ENCODE data around the gene DPP6.

DNA sequence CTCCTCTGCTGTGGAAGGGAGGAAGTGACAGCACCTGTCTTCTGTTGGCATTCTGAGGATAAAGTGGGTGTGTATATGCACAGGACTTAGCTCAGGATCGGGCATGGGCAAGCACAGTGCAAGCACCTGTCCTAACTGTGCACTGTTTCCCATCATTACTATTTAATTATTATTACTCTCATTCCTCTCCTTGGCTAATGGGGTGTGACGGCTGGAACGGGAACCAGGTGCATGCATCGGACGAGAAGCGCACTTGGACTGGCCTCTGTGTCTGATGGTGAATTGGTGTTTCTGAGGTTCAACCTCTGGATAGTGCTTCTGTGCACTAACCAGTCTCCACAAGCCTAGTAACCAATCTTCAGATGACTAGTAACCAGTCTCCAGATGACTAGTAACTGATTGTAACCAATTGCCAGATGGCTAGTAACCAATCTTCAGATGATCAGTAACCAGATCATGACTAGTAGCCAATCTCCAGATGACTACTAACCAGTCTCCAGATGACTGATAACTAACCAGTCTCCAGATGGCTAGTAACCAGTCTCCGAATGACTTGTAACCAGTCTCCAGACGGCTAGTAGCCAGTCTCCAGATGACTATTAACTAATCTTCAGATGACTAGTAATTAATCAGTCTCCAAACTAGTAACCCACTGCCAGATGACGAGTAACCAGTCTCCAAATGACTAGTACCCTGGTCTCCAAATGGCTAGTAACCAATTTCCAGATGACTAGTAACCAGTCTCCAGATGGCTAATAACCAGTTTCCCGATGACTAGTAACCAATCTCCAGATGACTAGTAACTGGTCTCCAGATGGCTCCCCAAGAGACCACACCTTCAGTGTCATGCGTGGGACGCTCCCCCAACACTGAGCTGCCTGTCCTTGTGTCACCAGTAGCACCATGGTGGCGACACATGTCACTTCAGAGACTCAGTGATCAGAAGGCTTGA lies 864.9 kb downstream of the DPP6 start:
- no peak for TF ChIP-seq EP300 (IDR thresholded peaks at IDR 0.05)
- TF ChIP-seq, protein P1, sequence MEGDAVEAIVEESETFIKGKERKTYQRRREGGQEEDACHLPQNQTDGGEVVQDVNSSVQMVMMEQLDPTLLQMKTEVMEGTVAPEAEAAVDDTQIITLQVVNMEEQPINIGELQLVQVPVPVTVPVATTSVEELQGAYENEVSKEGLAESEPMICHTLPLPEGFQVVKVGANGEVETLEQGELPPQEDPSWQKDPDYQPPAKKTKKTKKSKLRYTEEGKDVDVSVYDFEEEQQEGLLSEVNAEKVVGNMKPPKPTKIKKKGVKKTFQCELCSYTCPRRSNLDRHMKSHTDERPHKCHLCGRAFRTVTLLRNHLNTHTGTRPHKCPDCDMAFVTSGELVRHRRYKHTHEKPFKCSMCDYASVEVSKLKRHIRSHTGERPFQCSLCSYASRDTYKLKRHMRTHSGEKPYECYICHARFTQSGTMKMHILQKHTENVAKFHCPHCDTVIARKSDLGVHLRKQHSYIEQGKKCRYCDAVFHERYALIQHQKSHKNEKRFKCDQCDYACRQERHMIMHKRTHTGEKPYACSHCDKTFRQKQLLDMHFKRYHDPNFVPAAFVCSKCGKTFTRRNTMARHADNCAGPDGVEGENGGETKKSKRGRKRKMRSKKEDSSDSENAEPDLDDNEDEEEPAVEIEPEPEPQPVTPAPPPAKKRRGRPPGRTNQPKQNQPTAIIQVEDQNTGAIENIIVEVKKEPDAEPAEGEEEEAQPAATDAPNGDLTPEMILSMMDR (IDR thresholded peaks at IDR 0.05): no peak
